Measurements from ENCODE around the gene CAPNS1.

The CAPNS1 gene

GRCh38 chr19:36106991-36107390 lies 32.9 kb upstream of the CAPNS1 start:
- no peak overlapping the region for H4K91ac ChIP-seq (ENCODE audit: low read depth, low read length)
- no peak overlapping the region for H3K18ac ChIP-seq (ENCODE audit: low read length)
- no CpG with 5 or more reads among the region's 5 CpGs for WGBS (ENCODE audit: extremely low coverage, insufficient coverage, insufficient read length)
- no peak overlapping the region for H3K4ac ChIP-seq (ENCODE audit: low read depth, low read length)
- no peaks in the 10 kb centered on the region for H3K9me3 ChIP-seq (ENCODE audit: insufficient read depth, low read depth, low read length)
- H3K79me1 ChIP-seq (ENCODE audit: low read length), result no peaks in the 10 kb centered on the region
- no peak overlapping the region for H3K9ac ChIP-seq (ENCODE audit: low read length)
- no peak overlapping the region for H2BK5ac ChIP-seq (ENCODE audit: low read depth, low read length, poor library complexity)
- no peak overlapping the region for H3K23ac ChIP-seq (ENCODE audit: low read length)
- no peak overlapping the region for H2BK120ac ChIP-seq (ENCODE audit: insufficient read depth, low read length, poor library complexity)
- no peak overlapping the region for H2AFZ ChIP-seq (ENCODE audit: insufficient read depth, low read length, poor library complexity)
- no peak overlapping the region for H3K4me3 ChIP-seq (ENCODE audit: low read depth, low read length)
- no peak overlapping the region for H4K8ac ChIP-seq (ENCODE audit: low read depth, low read length)
- H3K36me3 ChIP-seq (ENCODE audit: control insufficient read depth in 1 of 2, insufficient read depth in 2 of 2, low read length in 2 of 2), result peaks cover 44 to 48% of the 10 kb centered on the region in 2 experiments
- no peak for DNase-seq
- H3K14ac ChIP-seq (ENCODE audit: low read length), result no peak overlapping the region
- no peak overlapping the region for H3K4me2 ChIP-seq (ENCODE audit: low read length)
- no peaks in the 10 kb centered on the region for H3K79me2 ChIP-seq (ENCODE audit: control insufficient read depth, insufficient read depth, low read length, poor library complexity)
- no peaks in the 10 kb centered on the region for H3K27me3 ChIP-seq (ENCODE audit: insufficient read depth, low read length)
- H2BK12ac ChIP-seq (ENCODE audit: low read length), result no peak overlapping the region
- peaks cover 0 to 5% of the 10 kb centered on the region in 2 experiments for H3K4me1 ChIP-seq (ENCODE audit: control insufficient read depth in 1 of 2, insufficient read depth in 2 of 2, low read length in 2 of 2)
- no peak overlapping the region for H4K12ac ChIP-seq (ENCODE audit: low read depth, low read length)
- H3K27ac ChIP-seq (ENCODE audit: low read depth, low read length), result no peak overlapping the region
- no peak overlapping the region for H2AK5ac ChIP-seq (ENCODE audit: low read length)

- H4K91ac ChIP-seq (ENCODE audit: low read depth, low read length), result no peak overlapping the region
- H3K79me1 ChIP-seq (ENCODE audit: low read length), result no peaks in the 10 kb centered on the region
- H3K23ac ChIP-seq (ENCODE audit: low read length), result no peak overlapping the region
- H3K4me2 ChIP-seq (ENCODE audit: low read length), result no peak overlapping the region
- no peak overlapping the region for H4K8ac ChIP-seq (ENCODE audit: low read depth, low read length)
- no peak overlapping the region for H3K4ac ChIP-seq (ENCODE audit: low read depth, low read length)
- DNase-seq, result no peak
- no peak overlapping the region for H4K12ac ChIP-seq (ENCODE audit: low read depth, low read length)
- H3K36me3 ChIP-seq (ENCODE audit: control insufficient read depth in 1 of 2, insufficient read depth in 2 of 2, low read length in 2 of 2), result peaks cover 41 to 44% of the 10 kb centered on the region in 2 experiments
- H3K9me3 ChIP-seq (ENCODE audit: insufficient read depth, low read depth, low read length), result no peaks in the 10 kb centered on the region
- no peaks in the 10 kb centered on the region for H3K27me3 ChIP-seq (ENCODE audit: insufficient read depth, low read length)
- H2BK5ac ChIP-seq (ENCODE audit: low read depth, low read length, poor library complexity), result no peak overlapping the region
- H3K18ac ChIP-seq (ENCODE audit: low read length), result no peak overlapping the region
- no peak overlapping the region for H2BK12ac ChIP-seq (ENCODE audit: low read length)
- H3K14ac ChIP-seq (ENCODE audit: low read length), result no peak overlapping the region
- no peak overlapping the region for H2BK120ac ChIP-seq (ENCODE audit: insufficient read depth, low read length, poor library complexity)
- H3K4me3 ChIP-seq (ENCODE audit: low read depth, low read length), result no peak overlapping the region
- WGBS (ENCODE audit: extremely low coverage, insufficient coverage, insufficient read length), result no CpG with 5 or more reads among the region's 3 CpGs
- H2AFZ ChIP-seq (ENCODE audit: insufficient read depth, low read length, poor library complexity), result no peak overlapping the region
- no peak overlapping the region for H2AK5ac ChIP-seq (ENCODE audit: low read length)
- peaks cover 4 to 9% of the 10 kb centered on the region in 2 experiments for H3K4me1 ChIP-seq (ENCODE audit: control insufficient read depth in 1 of 2, insufficient read depth in 2 of 2, low read length in 2 of 2)
- no peaks in the 10 kb centered on the region for H3K79me2 ChIP-seq (ENCODE audit: control insufficient read depth, insufficient read depth, low read length, poor library complexity)
- no peak overlapping the region for H3K9ac ChIP-seq (ENCODE audit: low read length)
- no peak overlapping the region for H3K27ac ChIP-seq (ENCODE audit: low read depth, low read length)
These were observed 31.2 kb upstream of the CAPNS1 start for GRCh38 chr19:36108684-36109083.

GRCh38 chr19:36110487-36111199 lies 29.2 kb upstream of the CAPNS1 start, which contains the start of gene OVOL3:
Gene OVOL3, plus strand, starts transcription at chr19:36111143. Its CDS starts 60 bp downstream, at chr19:36111203.
- no peak within 1 kb of the TSS for H2BK5ac ChIP-seq (ENCODE audit: low read depth, low read length, poor library complexity)
- no peaks in the 10 kb centered on the region for H3K9me3 ChIP-seq (ENCODE audit: insufficient read depth, low read depth, low read length)
- H3K4me2 ChIP-seq (ENCODE audit: low read length), result no peak within 1 kb of the TSS
- no peak within 1 kb of the TSS for H3K23ac ChIP-seq (ENCODE audit: low read length)
- H3K79me1 ChIP-seq (ENCODE audit: low read length), result peaks cover 10% of the 10 kb centered on the region
- H3K27me3 ChIP-seq (ENCODE audit: insufficient read depth, low read length), result no peaks in the 10 kb centered on the region
- H2BK120ac ChIP-seq (ENCODE audit: insufficient read depth, low read length, poor library complexity), result no peak within 1 kb of the TSS
- no peak within 1 kb of the TSS for H4K91ac ChIP-seq (ENCODE audit: low read depth, low read length)
- peaks cover 8% of the 10 kb centered on the region for H3K79me2 ChIP-seq (ENCODE audit: control insufficient read depth, insufficient read depth, low read length, poor library complexity)
- no peak for DNase-seq
- no peak within 1 kb of the TSS for H3K18ac ChIP-seq (ENCODE audit: low read length)
- no peak within 1 kb of the TSS for H3K9ac ChIP-seq (ENCODE audit: low read length)
- H3K36me3 ChIP-seq (ENCODE audit: control insufficient read depth in 1 of 2, insufficient read depth in 2 of 2, low read length in 2 of 2), result peaks cover 25 to 27% of the 10 kb centered on the region in 2 experiments
- H3K14ac ChIP-seq (ENCODE audit: low read length), result no peak within 1 kb of the TSS
- H2BK12ac ChIP-seq (ENCODE audit: low read length), result no peak within 1 kb of the TSS
- H2AFZ ChIP-seq (ENCODE audit: insufficient read depth, low read length, poor library complexity), result no peak within 1 kb of the TSS
- no peak within 1 kb of the TSS for H3K4me3 ChIP-seq (ENCODE audit: low read depth, low read length)
- WGBS (ENCODE audit: extremely low coverage, insufficient coverage, insufficient read length), result no CpG with 5 or more reads among the region's 1 CpG
- no peak within 1 kb of the TSS for H2AK5ac ChIP-seq (ENCODE audit: low read length)
- no peak within 1 kb of the TSS for H4K8ac ChIP-seq (ENCODE audit: low read depth, low read length)
- peaks cover 8 to 10% of the 10 kb centered on the region in 2 experiments for H3K4me1 ChIP-seq (ENCODE audit: control insufficient read depth in 1 of 2, insufficient read depth in 2 of 2, low read length in 2 of 2)
- H4K12ac ChIP-seq (ENCODE audit: low read depth, low read length), result peak within 1 kb of the TSS; percentile 25
- no peak within 1 kb of the TSS for H3K4ac ChIP-seq (ENCODE audit: low read depth, low read length)
- no peak within 1 kb of the TSS for H3K27ac ChIP-seq (ENCODE audit: low read depth, low read length)

- H2AK5ac ChIP-seq (ENCODE audit: low read length), result no peak overlapping the region
- no peak overlapping the region for H3K4ac ChIP-seq (ENCODE audit: low read depth, low read length)
- peaks cover 22 to 24% of the 10 kb centered on the region in 2 experiments for H3K36me3 ChIP-seq (ENCODE audit: control insufficient read depth in 1 of 2, insufficient read depth in 2 of 2, low read length in 2 of 2)
- DNase-seq, result no peak
- no peak overlapping the region for H3K4me2 ChIP-seq (ENCODE audit: low read length)
- no peak overlapping the region for H3K18ac ChIP-seq (ENCODE audit: low read length)
- no peak overlapping the region for H3K9ac ChIP-seq (ENCODE audit: low read length)
- H2BK120ac ChIP-seq (ENCODE audit: insufficient read depth, low read length, poor library complexity), result no peak overlapping the region
- H3K27ac ChIP-seq (ENCODE audit: low read depth, low read length), result no peak overlapping the region
- H3K79me2 ChIP-seq (ENCODE audit: control insufficient read depth, insufficient read depth, low read length, poor library complexity), result peaks cover 12% of the 10 kb centered on the region
- peak overlapping the region; percentile 25 for H4K12ac ChIP-seq (ENCODE audit: low read depth, low read length)
- H3K27me3 ChIP-seq (ENCODE audit: insufficient read depth, low read length), result no peaks in the 10 kb centered on the region
- no peak overlapping the region for H3K4me3 ChIP-seq (ENCODE audit: low read depth, low read length)
- no peak overlapping the region for H3K14ac ChIP-seq (ENCODE audit: low read length)
- peaks cover 11 to 14% of the 10 kb centered on the region in 2 experiments for H3K4me1 ChIP-seq (ENCODE audit: control insufficient read depth in 1 of 2, insufficient read depth in 2 of 2, low read length in 2 of 2)
- H3K9me3 ChIP-seq (ENCODE audit: insufficient read depth, low read depth, low read length), result no peaks in the 10 kb centered on the region
- peaks cover 13% of the 10 kb centered on the region for H3K79me1 ChIP-seq (ENCODE audit: low read length)
- H2AFZ ChIP-seq (ENCODE audit: insufficient read depth, low read length, poor library complexity), result no peak overlapping the region
- H3K23ac ChIP-seq (ENCODE audit: low read length), result no peak overlapping the region
- H4K91ac ChIP-seq (ENCODE audit: low read depth, low read length), result no peak overlapping the region
- no peak overlapping the region for H2BK12ac ChIP-seq (ENCODE audit: low read length)
- WGBS (ENCODE audit: extremely low coverage, insufficient coverage, insufficient read length), result no CpG with 5 or more reads among the region's 13 CpGs
- no peak overlapping the region for H2BK5ac ChIP-seq (ENCODE audit: low read depth, low read length, poor library complexity)
- H4K8ac ChIP-seq (ENCODE audit: low read depth, low read length), result no peak overlapping the region
These were observed 28.7 kb upstream of the CAPNS1 start for GRCh38 chr19:36111200-36111539.

Data from trophoblast cell (in vitro differentiated cells and primary cell).